ENCODE results near the gene UBE2C.
"Not testable (repeated sequence)": the region's sequence is repeated elsewhere in the genome, so short reads cannot be mapped to it uniquely, and the experiment has no call there.

UBE2C gene

DNA sequence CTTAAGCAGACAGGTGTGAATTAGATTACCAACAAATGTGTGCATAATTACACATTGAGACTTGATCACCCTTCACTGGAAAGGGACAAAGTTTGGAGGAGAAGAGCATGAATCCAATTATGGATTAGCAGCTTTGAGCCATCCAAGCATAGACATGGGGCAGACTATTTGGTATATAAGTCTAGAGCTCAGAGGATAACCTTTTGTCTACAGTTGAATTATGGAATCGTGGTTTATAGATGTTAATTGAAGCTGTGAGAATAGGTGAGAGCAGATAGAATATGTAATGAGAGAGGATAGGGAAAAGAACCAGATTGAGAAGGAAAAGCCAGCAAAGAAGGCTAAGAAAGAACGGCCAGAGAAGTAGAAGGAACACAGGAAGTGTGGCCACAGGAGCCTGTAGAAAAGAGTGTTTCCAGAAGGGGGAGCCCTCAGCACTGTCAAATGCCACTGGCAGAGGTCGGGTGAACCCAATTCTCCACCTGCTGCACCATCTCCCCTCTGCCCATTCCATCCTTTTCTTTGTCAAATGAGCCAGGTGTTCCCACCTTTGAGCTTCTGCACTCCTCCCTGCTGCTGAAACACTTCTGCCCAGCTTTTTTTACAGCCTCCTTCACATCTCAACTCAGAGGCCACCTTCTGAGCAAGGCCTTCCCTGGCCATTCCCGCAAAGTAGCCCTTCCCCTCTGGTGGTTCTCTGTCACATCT lies 13.4 kb upstream of the UBE2C start:
- peak; percentile 64 for DNase-seq

GRCh38 chr20:45801851-45802250 lies 10.6 kb upstream of the UBE2C start:
- no peak for DNase-seq

GRCh38 chr20:45810191-45810970 lies 2.1 kb upstream of the UBE2C start:
- no peak for DNase-seq

- no peak for DNase-seq
Measured at GRCh38 chr20:45813006-45813340, 529 bp downstream of the UBE2C start.

DNA sequence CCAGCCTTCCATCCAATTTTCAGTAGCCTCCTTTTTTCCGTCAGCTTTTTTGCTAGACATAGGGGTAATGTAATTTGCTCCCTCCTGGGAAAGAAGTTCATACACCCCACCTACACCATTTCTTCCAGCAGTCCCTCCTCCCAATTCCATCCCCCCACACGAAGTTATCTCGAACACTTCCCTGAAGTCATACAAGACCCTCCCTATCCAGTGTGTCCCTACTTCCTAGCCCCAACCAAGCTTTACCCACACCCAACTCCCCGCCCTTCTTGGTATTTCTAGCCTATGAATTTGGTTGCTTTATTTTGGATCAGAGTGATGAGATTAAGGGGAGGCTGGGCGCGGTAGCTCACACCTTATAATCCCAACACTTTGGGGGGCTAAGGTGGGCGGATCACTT lies 1.0 kb downstream of the UBE2C start:
- no peak for DNase-seq

GRCh38 chr20:45814314-45814713 lies 1.9 kb downstream of the UBE2C start:
- DNase-seq: no peak

DNA sequence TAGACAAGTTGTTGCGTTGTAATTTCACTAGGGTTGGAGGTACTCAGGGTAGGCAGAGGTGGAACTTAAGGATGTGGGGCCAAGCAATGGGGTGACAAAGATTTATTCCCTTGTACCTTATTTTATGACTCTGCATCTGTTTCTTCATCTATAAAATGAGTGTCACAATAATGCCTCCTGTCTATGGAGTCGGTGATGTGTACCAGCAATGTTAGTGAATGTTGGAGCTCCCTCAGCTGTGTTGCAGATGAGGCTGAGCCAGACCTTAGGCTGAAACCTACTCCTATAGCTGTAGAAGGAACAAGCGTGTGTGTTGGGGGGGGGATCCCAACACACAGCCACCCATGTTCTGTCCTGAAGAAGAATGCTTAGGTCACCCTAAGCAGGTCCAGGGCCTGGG lies 4.5 kb downstream of the UBE2C start:
- no peak for DNase-seq

GRCh38 chr20:45817376-45818194 lies 5.1 kb downstream of the UBE2C start:
- DNase-seq: no peak

- no peak for DNase-seq
Measured at GRCh38 chr20:45818239-45818638, 5.8 kb downstream of the UBE2C start.

- DNase-seq: no peak
Measured at GRCh38 chr20:45819466-45819865, 7.0 kb downstream of the UBE2C start.

DNA sequence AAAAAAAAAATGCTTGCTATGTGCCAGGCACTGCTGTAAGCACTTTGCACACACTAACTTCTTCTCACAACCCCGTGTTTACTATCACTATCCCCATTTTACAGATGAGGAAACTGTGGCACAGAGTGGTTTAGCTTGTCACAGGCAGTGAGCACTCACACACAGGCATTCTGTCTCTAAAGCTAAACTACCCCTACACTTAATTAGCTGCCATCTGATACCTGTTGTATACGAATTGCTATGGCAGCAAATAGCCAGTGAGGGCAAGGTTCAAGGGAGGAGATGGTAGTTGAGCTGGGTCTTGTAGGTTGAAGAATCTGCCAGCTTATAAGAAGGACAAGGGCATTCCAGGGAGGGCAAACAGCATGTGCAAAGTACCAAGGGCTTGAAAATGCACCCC lies 9.5 kb downstream of the UBE2C start:
- DNase-seq: no peak

- DNase-seq: no peak
Measured at GRCh38 chr20:45822857-45823256, 10.4 kb downstream of the UBE2C start.

DNA sequence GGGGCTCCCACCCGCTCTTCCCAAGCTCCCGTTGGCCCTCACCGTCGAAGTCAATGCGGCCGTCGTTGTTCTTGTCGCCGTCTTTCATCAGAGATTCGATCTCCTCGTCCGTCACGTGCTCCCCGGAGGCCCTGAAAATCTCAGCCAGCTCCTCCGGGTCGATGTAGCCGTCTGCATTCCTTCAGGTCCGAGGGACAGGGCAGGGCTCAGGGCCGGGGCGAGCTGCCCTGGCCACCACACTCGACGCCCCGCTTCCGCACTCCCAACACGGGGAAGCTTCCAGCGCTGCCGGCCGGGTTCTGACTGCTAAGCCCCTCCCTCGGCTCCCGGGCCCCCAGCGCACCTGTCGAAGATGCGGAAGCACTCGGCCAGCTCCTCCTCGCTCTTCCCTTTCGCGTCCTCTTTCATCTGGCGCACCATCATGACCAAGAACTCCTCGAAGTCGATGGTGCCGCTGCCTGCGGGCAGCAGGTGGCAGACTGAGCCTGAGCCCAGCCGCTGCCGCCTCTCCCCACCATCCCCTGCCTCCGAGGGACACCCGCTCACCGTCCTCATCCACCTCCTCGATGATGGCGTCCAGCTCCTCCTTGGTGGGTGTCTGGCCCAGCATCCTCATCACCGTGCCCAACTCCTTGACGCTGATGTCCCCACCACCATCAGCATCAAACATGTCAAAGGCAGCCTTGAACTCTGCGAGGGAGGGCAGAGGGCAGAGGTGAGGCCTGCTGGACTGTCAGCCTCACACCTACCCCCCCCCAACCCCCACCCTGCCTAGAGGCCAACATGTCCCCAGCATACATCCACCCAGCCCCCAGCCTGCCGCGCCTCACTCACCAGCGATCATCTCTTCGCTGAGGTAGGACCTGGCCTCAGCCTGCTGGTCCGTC lies 11.7 kb downstream of the UBE2C start:
- peak; percentile 28 for DNase-seq

- DNase-seq: no peak
Measured at GRCh38 chr20:45826381-45827019, 14.1 kb downstream of the UBE2C start.

GRCh38 chr20:45827030-45827652 lies 14.7 kb downstream of the UBE2C start, which contains the start of gene TNNC2:
TNNC2 (minus strand) TSS chr20:45827312; CDS start chr20:45827248, 64 bp downstream.
- no peak for DNase-seq

DNA sequence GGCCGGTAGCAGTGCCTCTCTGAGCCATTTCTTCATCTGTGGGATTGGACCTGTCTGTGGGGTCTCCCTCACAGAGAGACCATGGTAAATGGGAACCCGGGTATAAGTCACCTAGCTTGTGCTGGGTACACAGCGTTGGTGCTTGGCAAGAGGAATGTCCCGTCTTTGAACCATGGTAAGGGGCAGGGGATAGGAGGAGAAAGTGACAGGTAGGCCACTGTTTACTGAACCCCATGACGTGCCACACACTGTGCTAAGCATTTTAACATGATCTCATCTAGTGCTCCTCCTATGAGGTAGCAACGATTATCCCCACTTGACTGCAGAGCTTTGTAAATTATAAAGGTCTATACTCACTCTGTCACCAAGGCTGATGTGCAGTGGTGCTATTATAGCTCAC lies 15.3 kb downstream of the UBE2C start:
- DNase-seq: no peak

- DNase-seq: no peak
Measured at GRCh38 chr20:45828589-45828988, 16.1 kb downstream of the UBE2C start.

DNA sequence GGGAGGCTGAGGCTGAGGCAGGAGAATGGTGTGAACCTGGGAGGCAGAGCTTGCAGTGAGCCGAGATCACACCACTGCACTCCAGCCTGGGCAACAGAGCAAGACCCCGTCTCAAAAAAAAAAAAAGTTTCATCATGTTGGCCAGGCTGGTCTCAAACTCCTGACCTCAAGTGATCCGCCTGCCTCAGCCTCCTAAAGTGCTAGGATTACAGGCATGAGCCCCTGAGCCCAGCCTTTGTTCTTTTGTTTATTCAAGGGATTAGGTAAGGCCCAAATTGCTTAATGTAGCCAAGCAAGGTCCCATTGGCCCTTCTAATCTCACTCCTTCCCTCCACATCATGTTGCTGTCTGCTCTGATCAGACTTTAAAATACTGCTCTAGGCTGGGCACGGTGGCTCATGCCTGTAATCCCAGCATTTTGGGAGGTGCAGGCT lies 17.2 kb downstream of the UBE2C start:
- DNase-seq: not testable (repeated sequence)

- no peak for DNase-seq
Measured at GRCh38 chr20:45832619-45833018, 20.2 kb downstream of the UBE2C start.

- peak; percentile 10 for DNase-seq
Measured at GRCh38 chr20:45833030-45833882, 20.8 kb downstream of the UBE2C start, which contains the start of gene SNX21. SNX21 (plus strand) TSS chr20:45833799; CDS start chr20:45833920, 121 bp downstream.
